Measurements from ENCODE around the gene IL17RA.

IL17RA gene

GRCh38 chr22:17158176-17158567 is 73.4 kb downstream of the IL17RA start:
- FAIRE-seq: no peak

DNA sequence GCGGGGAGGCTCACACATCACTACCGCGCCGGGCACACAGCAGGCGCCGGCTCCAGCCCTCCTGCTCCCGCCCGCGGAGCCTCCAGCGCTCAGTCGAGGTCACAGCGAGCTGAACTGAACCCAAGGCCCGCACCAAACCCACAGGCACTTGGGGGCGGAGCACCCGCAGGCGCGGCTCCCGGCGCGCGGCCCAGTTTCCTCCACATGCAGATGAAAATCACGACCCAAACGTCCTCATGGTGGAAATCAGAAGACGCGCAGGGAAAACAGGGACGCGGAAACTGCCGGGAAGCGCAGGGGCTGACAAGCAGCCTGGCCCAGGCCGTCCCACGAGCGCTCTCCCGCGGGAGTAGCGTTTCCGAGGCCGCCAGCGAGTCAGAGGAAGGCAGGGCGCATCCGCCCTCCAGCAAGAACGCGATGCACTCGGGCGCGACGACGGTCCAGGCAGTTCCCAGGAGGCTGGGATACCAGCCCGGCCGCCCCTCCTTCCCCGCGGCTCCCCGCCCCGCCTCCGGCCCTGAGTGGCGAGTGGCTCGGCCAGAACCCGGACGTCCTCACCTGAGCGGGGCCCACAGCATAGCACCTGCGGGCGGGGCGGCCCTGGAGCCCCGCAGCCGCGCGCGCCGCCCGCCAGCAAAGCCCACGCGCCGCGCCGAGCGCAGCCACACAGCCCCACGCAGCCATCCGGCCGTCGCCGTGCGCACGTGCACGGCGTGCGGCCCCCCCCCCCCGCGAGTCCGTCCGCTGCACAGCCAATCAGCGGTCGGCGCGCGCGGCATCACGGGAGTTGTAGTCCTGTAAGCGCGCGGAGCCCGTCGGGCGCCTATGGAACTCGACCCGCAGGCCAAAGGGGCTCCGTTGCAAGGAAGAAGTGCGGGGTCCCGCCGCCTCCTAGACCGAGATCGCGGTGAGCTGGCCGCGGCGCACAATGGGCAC is 74.0 kb downstream of the IL17RA start, which contains the start of gene HDHD5:
Gene HDHD5, minus strand, starts transcription at position 710 of the 936 bp plus-strand sequence. Its CDS starts 26 bp downstream, at position 684.
- FAIRE-seq: no peak

DNA sequence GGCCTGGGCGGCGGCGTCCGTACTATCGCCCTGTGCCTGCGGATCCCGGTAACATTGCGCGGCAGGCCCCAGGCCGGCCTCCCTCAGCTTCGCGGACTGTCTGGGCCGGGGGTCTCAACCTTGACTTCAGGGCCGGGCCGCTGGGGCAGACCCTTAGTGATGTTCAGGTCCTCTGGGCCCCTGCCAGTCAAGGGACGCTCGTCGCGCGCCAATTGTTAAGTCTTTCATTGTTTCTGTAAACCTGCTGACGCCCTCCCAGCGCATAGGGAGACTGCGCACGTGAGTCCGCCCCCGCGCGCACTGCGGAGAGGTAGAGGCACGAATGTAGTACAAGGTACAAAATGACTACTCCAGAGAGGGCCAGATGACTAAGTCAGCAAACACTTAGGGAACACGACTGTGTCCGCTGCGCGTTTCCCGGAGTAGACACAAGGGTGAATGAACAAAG is 74.7 kb downstream of the IL17RA start:
- FAIRE-seq: no peak

DNA sequence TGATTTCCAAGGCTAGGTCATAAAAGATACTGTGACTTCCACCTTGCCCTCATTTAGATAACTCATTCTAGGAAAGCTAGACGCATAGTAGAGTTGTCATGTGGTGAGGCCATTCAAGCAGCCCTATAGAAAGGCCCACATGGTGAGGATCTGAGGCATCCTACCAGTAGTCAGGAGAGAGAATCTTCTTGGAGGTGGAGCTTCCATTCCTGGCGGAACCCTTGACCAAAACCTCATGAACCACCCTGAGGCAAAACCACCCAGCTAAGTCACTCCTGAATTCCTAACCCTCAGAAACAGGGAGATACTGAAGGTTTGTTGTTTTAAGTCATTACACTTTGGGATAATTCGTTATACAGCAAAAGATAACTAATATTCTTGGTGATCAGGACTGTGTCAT is 77.2 kb downstream of the IL17RA start:
- no peak for FAIRE-seq

DNA sequence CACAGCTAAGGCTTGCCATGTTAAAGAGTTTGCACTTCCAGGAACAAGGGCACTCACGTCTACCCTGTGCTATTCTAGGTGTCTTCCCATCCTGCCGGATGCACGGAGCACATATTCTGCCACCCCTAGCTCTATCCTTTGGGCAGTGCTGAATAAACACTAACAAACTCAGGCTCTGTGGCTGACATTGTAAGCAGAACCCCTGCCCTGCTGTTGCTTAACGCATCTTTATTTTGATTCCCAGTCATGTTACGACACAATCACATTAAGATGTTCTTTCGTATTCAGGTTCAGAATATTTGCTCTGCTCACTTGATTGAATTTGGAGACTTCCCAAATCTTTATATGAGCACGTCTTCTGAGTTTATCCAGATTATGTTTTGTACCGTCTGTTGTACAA is 77.9 kb downstream of the IL17RA start:
- no peak for FAIRE-seq

GRCh38 chr22:17164392-17165024 is 79.7 kb downstream of the IL17RA start:
- no peak for FAIRE-seq
